H1 (cell line): ENCODE data around the gene SARNP. TPM values are rescaled to one million over a fixed set of nuclear protein-coding genes. Genes with fewer than 3 reads are reported as not detected.

Experiments used
- CTCF ChIA-PET: fragments of 300-600 bp; sonication (Branson Sonifier 250); formaldehyde crosslinking; loops from one replicate; lab custom pipeline; 2021; ENCODE audit not compliant: partially characterized antibody; lab: Charles Lee
- POLR2A ChIA-PET: fragments of 300-600 bp; sonication (Branson Sonifier 250); formaldehyde crosslinking; loops from one replicate; lab custom pipeline; 2021; ENCODE audit warnings: inconsistent platforms; ENCODE audit not compliant: partially characterized antibody; lab: Charles Lee
- DNase-seq, 2 experiments: peaks; one replicate each; pipeline versions ENCODE4 v3.0.0 to v3.0.0-alpha.2; 2010 to 2022; ENCODE audit warnings: low spot score in 2 of 2, low read depth in 1 of 2, mixed read lengths in 1 of 2
- FAIRE-seq: peaks from 2 replicates; lab custom pipeline; 2011; peaks lifted over from hg19 to GRCh38; lab: Jason Lieb, UNC
- H2AFZ ChIP-seq: 2 replicates; pipeline ENCODE4 v1.8.1; 2012; ENCODE audit warnings: low read length, inconsistent platforms
- H2AK5ac ChIP-seq: 2 replicates; pipeline ENCODE4 v1.6.1; 2013; ENCODE audit warnings: low read depth, low read length
- H2BK120ac ChIP-seq: replicated peaks from 2 replicates; pipeline ENCODE3; 2013; ENCODE audit warnings: low read depth, low read length, inconsistent platforms
- H2BK12ac ChIP-seq: 2 replicates; pipeline ENCODE4 v1.6.1; 2013; ENCODE audit warnings: low read depth, low read length
- H2BK15ac ChIP-seq: 2 replicates; pipeline ENCODE4 v1.6.1; 2013; ENCODE audit warnings: low read length
- H2BK20ac ChIP-seq: 2 replicates; pipeline ENCODE4 v1.6.1; 2013; ENCODE audit warnings: low read length
- H2BK5ac ChIP-seq: 2 replicates; pipeline ENCODE4 v1.6.1; 2013; ENCODE audit warnings: low read depth, low read length
- H3K14ac ChIP-seq: 2 replicates; pipeline ENCODE4 v1.6.1; 2013; ENCODE audit warnings: inconsistent platforms; ENCODE audit not compliant: insufficient read length
- H3K18ac ChIP-seq: 2 replicates; pipeline ENCODE4 v1.6.1; 2013; ENCODE audit warnings: low read length; ENCODE audit errors: extremely low read depth
- H3K23ac ChIP-seq: 2 replicates; pipeline ENCODE4 v1.6.1; 2013; ENCODE audit warnings: inconsistent platforms; ENCODE audit not compliant: insufficient read length
- H3K23me2 ChIP-seq: 2 replicates; pipeline ENCODE4 v1.6.1; 2013; ENCODE audit warnings: low read depth, low read length
- H3K27ac ChIP-seq: 2 replicates; pipeline ENCODE4 v1.6.1; 2011; ENCODE audit warnings: low read depth, low read length, inconsistent platforms
- H3K27me3 ChIP-seq, 4 experiments: replicated peaks in 1 of 4; 1 replicate in 1 of 4; 2 replicates in 3 of 4; pipeline versions ENCODE4 v1.6.1 to v1.8.1; 2011 to 2013; ENCODE audit warnings: low read length in 3 of 4, mild to moderate bottlenecking in 3 of 4, inconsistent platforms in 2 of 4, mixed read lengths in 2 of 4, moderate library complexity in 1 of 4; ENCODE audit not compliant: control insufficient read depth in 3 of 4, insufficient read depth in 3 of 4; ENCODE audit errors: extremely low read depth in 1 of 4
- H3K36me3 ChIP-seq, 4 experiments: 2 replicates each; pipeline versions ENCODE4 v1.6.1 to v1.8.1; 2011 to 2013; ENCODE audit warnings: mild to moderate bottlenecking in 4 of 4, low read length in 3 of 4, moderate library complexity in 2 of 4, control low read depth in 1 of 4, inconsistent platforms in 1 of 4; ENCODE audit not compliant: insufficient read depth in 4 of 4, control insufficient read depth in 2 of 4
- H3K4ac ChIP-seq: replicated peaks from 2 replicates; pipeline ENCODE3; 2013; ENCODE audit warnings: low read length, low read depth, mixed read lengths, inconsistent platforms; ENCODE audit not compliant: insufficient read length
- H3K4me1 ChIP-seq, 4 experiments: replicated peaks in 1 of 4; 1 replicate in 1 of 4; 2 replicates in 3 of 4; pipeline versions ENCODE4 v1.6.1 to v1.8.1; 2011 to 2013; ENCODE audit warnings: low read length in 3 of 4, inconsistent platforms in 2 of 4, mixed read lengths in 1 of 4; ENCODE audit not compliant: insufficient read depth in 4 of 4, control insufficient read depth in 3 of 4
- H3K4me2 ChIP-seq, 2 experiments: 2 replicates each; pipeline versions ENCODE4 v1.6.1 to v1.8.1; 2011 to 2013; ENCODE audit warnings: low read depth in 2 of 2, low read length in 2 of 2, control low read depth in 1 of 2, inconsistent platforms in 1 of 2, mild to moderate bottlenecking in 1 of 2; ENCODE audit not compliant: insufficient read depth in 1 of 2
- H3K4me3 ChIP-seq, 4 experiments: fragments of 200-600, 300-600 bp in 1 of 4; sonication (generic), shearing (Covaris generic), sonication (Bioruptor Twin) in 1 of 4; 2 replicates each; pipeline versions ENCODE4 v1.5.1 to v1.8.1; 2011 to 2016; ENCODE audit warnings: low read length in 4 of 4, low read depth in 3 of 4, control low read depth in 2 of 4, inconsistent platforms in 2 of 4, mild to moderate bottlenecking in 2 of 4, mixed read lengths in 1 of 4, moderate library complexity in 1 of 4; ENCODE audit not compliant: insufficient read depth in 2 of 4; ENCODE audit errors: extremely low read depth in 1 of 4
- H3K56ac ChIP-seq: replicated peaks from 2 replicates; pipeline ENCODE3; 2013; ENCODE audit warnings: low read depth, mild to moderate bottlenecking, mixed read lengths, low read length, inconsistent platforms; ENCODE audit not compliant: insufficient read length
- H3K79me1 ChIP-seq: 2 replicates; pipeline ENCODE4 v1.6.1; 2013; ENCODE audit warnings: low read depth, low read length, control low read depth
- H3K79me2 ChIP-seq, 2 experiments: 2 replicates each; pipeline versions ENCODE4 v1.6.1 to v1.8.1; 2012 to 2013; ENCODE audit warnings: low read length in 2 of 2, mild to moderate bottlenecking in 2 of 2, inconsistent platforms in 1 of 2; ENCODE audit not compliant: insufficient read depth in 2 of 2, control insufficient read depth in 1 of 2
- H3K9ac ChIP-seq, 4 experiments: replicated peaks in 1 of 4; 1 replicate in 1 of 4; 2 replicates in 3 of 4; pipeline versions ENCODE4 v1.6.1 to v1.8.1; 2011 to 2013; ENCODE audit warnings: low read depth in 3 of 4, low read length in 3 of 4, control low read depth in 2 of 4, mild to moderate bottlenecking in 2 of 4, moderate library complexity in 2 of 4, inconsistent platforms in 1 of 4; ENCODE audit errors: extremely low read depth in 1 of 4
- H3K9me3 ChIP-seq, 2 experiments: 2 replicates each; pipeline versions ENCODE4 v1.6.1 to v1.8.1; 2012 to 2013; ENCODE audit warnings: mild to moderate bottlenecking in 2 of 2, moderate library complexity in 2 of 2, control low read depth in 1 of 2, inconsistent platforms in 1 of 2, low read depth in 1 of 2, low read length in 1 of 2, mixed read lengths in 1 of 2; ENCODE audit not compliant: insufficient read depth in 2 of 2
- H4K20me1 ChIP-seq, 2 experiments: replicated peaks in 1 of 2; 2 replicates each; pipeline versions ENCODE3 to v1.8.1; 2011 to 2013; ENCODE audit warnings: inconsistent platforms in 2 of 2, low read length in 2 of 2, mild to moderate bottlenecking in 1 of 2; ENCODE audit not compliant: insufficient read depth in 2 of 2, control insufficient read depth in 1 of 2
- H4K5ac ChIP-seq: 2 replicates; pipeline ENCODE4 v1.6.1; 2013; ENCODE audit warnings: low read length, low read depth, mixed read lengths, inconsistent platforms; ENCODE audit not compliant: insufficient read length
- H4K8ac ChIP-seq: 2 replicates; pipeline ENCODE4 v1.8.0; 2013; ENCODE audit warnings: mild to moderate bottlenecking, moderate library complexity, low read length, inconsistent platforms; ENCODE audit not compliant: insufficient read depth; ENCODE audit errors: extremely low read depth
- H4K91ac ChIP-seq: replicated peaks from 2 replicates; pipeline ENCODE3; 2013; ENCODE audit warnings: low read length, mixed read lengths, inconsistent platforms; ENCODE audit not compliant: insufficient read length
- ASH2L ChIP-seq: fragments of 200-600, 300-600 bp; sonication (generic); IDR thresholded peaks from one replicate; pipeline ENCODE4 v1.7.1; 2017; ENCODE audit warnings: low read length
- BCL11A ChIP-seq, 2 experiments: IDR thresholded peaks; one replicate each; pipeline ENCODE4 v1.6.1; 2011; ENCODE audit warnings: low read depth in 2 of 2, low read length in 2 of 2, mild to moderate bottlenecking in 2 of 2
- CTBP2 ChIP-seq: IDR thresholded peaks from 2 replicates; pipeline ENCODE4 v1.7.0; 2011; ENCODE audit warnings: borderline replicate concordance, mild to moderate bottlenecking, moderate library complexity, mixed read lengths, low read length; ENCODE audit not compliant: insufficient read depth, insufficient read length
- FOSL1 ChIP-seq: IDR thresholded peaks from 2 replicates; pipeline ENCODE4 v1.6.1; 2011; ENCODE audit warnings: mild to moderate bottlenecking, low read depth, low read length, moderate library complexity; ENCODE audit not compliant: insufficient read depth
- GABPA ChIP-seq: IDR thresholded peaks from 2 replicates; pipeline ENCODE4 v1.6.1; 2011; ENCODE audit warnings: mild to moderate bottlenecking, low read length, moderate library complexity, borderline replicate concordance; ENCODE audit not compliant: insufficient read depth
- HDAC6 ChIP-seq: IDR thresholded peaks from one replicate; pipeline ENCODE4 v1.7.1; 2012; ENCODE audit warnings: low read depth, mild to moderate bottlenecking, inconsistent platforms, low read length, moderate library complexity
- KDM1A ChIP-seq: fragments of 200-600, 300-600 bp; sonication (generic); IDR thresholded peaks from 2 replicates; pipeline ENCODE4 v1.7.1; 2016; ENCODE audit warnings: mild to moderate bottlenecking, low read length, borderline replicate concordance
- PHF8 ChIP-seq: fragments of 200-600 bp; sonication (generic); conservative IDR thresholded peaks from 2 replicates; pipeline ENCODE4 v1.7.1; 2012; ENCODE audit warnings: low read depth, mild to moderate bottlenecking, inconsistent platforms, low read length, moderate library complexity
- POLR2A ChIP-seq, 2 experiments: IDR thresholded peaks; 1 replicate in 1 of 2; 2 replicates in 1 of 2; pipeline ENCODE4 v1.6.1; 2011; ENCODE audit warnings: low read depth in 2 of 2, low read length in 2 of 2, mild to moderate bottlenecking in 2 of 2; ENCODE audit errors: control extremely low read depth in 1 of 2
- POLR2AphosphoS5 ChIP-seq: IDR thresholded peaks from 2 replicates; pipeline ENCODE4 v1.6.1; 2011; ENCODE audit warnings: low read depth, low read length
- RNF2 ChIP-seq: fragments of 200-900, 300-1000 bp; sonication (generic); IDR thresholded peaks from 2 replicates; pipeline ENCODE4 v1.7.1; 2016; ENCODE audit warnings: borderline replicate concordance, low read depth, mild to moderate bottlenecking, antibody characterized with exemption, low read length; ENCODE audit not compliant: poor library complexity, severe bottlenecking; ENCODE audit errors: missing control alignments
- SAP30 ChIP-seq: fragments of 300-600 bp; sonication (generic); IDR thresholded peaks from 2 replicates; pipeline ENCODE4 v1.7.1; 2012; ENCODE audit warnings: low read length, moderate library complexity, mild to moderate bottlenecking, inconsistent platforms; ENCODE audit not compliant: insufficient read depth, insufficient replicate concordance
- SIN3A ChIP-seq, 2 experiments: IDR thresholded peaks in 1 of 2; conservative IDR thresholded peaks in 1 of 2; 2 replicates each; pipeline ENCODE4 v1.6.1; 2011 to 2012; ENCODE audit warnings: low read length in 2 of 2, improper control_type of control experiment in 1 of 2, low read depth in 1 of 2, mild to moderate bottlenecking in 1 of 2
- SIRT6 ChIP-seq: IDR thresholded peaks from one replicate; pipeline ENCODE4 v1.7.1; 2012; ENCODE audit warnings: low read length, inconsistent platforms
- SIX5 ChIP-seq: IDR thresholded peaks from 2 replicates; pipeline ENCODE4 v1.6.1; 2011; ENCODE audit warnings: mild to moderate bottlenecking, low read depth, low read length
- WGBS, 2 experiments: shearing (Covaris generic) in 1 of 2; methylation state at CpG; one replicate each; pipeline versions ENCODE4 v1.1.6 to v1.1.7; 2013 to 2015; ENCODE audit warnings: low lambda C conversion rate in 2 of 2, mixed read lengths in 2 of 2, inconsistent platforms in 1 of 2, low coverage in 1 of 2, missing lambda C conversion rate in 1 of 2; ENCODE audit not compliant: insufficient replicate concordance in 2 of 2, insufficient coverage in 1 of 2, insufficient read length in 1 of 2; ENCODE audit errors: extremely low coverage in 1 of 2, missing lambda C conversion rate in 1 of 2; 5-methylcytosine and 5-hydroxymethylcytosine counted together
- polyA plus RNA-seq, 7 experiments: library from polyadenylated mRNA; depleted of rRNA in 3 of 7; stranded (reverse) in 5 of 7; unstranded in 2 of 7; fragments of >200 nt in 5 of 7; fragments of 200-250 nt in 2 of 7; gene quantifications; 1 replicate in 5 of 7; 2 replicates in 1 of 7; 4 replicates in 1 of 7; pipeline versions ENCODE4 v1.2.1 to v1.2.3, GENCODE V29; 2011 to 2013; ENCODE audit warnings: missing spikeins in 2 of 7, mixed read lengths in 2 of 7
- total RNA-seq: library from RNA; stranded (reverse); fragmentation: NEBNext Ultra II Directional; extraction: Animal tissue kit (Norgen Biotek cat#: 25700); gene quantifications from 2 replicates; pipeline ENCODE4 v1.2.1, GENCODE V29; 2021

Gene SARNP
- total and polyA plus RNA-seq, 2 of the 8 experiments (the other 6 are each of a cell fraction or from before 2014, with no cell fraction given) = 114 to 226 TPM

- H3K79me1 ChIP-seq = no peaks in the 10 kb centered on the region
- no peak overlapping the region for H3K23ac ChIP-seq
- DNase-seq = no peak
- no peak overlapping the region for H2AFZ ChIP-seq
- H3K9me3 ChIP-seq = no peaks in the 10 kb centered on the region
- no peak overlapping the region for H3K4me2 ChIP-seq
- no peaks in the 10 kb centered on the region for H3K79me2 ChIP-seq
- H4K5ac ChIP-seq = no peak overlapping the region
- no peak overlapping the region for H3K18ac ChIP-seq
- no peak overlapping the region for H2BK20ac ChIP-seq
- H3K4ac ChIP-seq = no peak overlapping the region
- H3K36me3 ChIP-seq = no peaks in the 10 kb centered on the region
- H3K27ac ChIP-seq = no peak overlapping the region
- H2BK5ac ChIP-seq = no peak overlapping the region
- no peak overlapping the region for H2BK12ac ChIP-seq
- ChIA-PET CTCF (no interaction called here), POLR2A (no interaction called here)
- H3K4me3 ChIP-seq = no peak overlapping the region
- H3K23me2 ChIP-seq = no peaks in the 10 kb centered on the region
- H2BK120ac ChIP-seq = no peak overlapping the region
- H3K9ac ChIP-seq = no peak overlapping the region
- H4K91ac ChIP-seq = no peak overlapping the region
- H4K8ac ChIP-seq = no peak overlapping the region
- H3K14ac ChIP-seq = no peak overlapping the region
- no peaks in the 10 kb centered on the region; a peak in 1 of 7 replicates for H3K4me1 ChIP-seq
- H2BK15ac ChIP-seq = no peak overlapping the region
- no peak for FAIRE-seq
- no peak overlapping the region for H2AK5ac ChIP-seq
- H3K56ac ChIP-seq = no peak overlapping the region
- H4K20me1 ChIP-seq = no peaks in the 10 kb centered on the region
- no peaks in the 10 kb centered on the region for H3K27me3 ChIP-seq
- WGBS, 2 experiments = 42% methylated on average over 1 of the region's 1 CpG; no CpG with 5 or more reads in 1 of the 2 experiments
- TF ChIP-seq CTBP2 (no peak), ASH2L (no peak), SIN3A (conservative IDR thresholded peaks at IDR 0.05 in 1 of 2, IDR thresholded peaks at IDR 0.05 in 1 of 2; ENCODE audit: low read depth in 1 of 2, low read length in 2 of 2) (no peak), BCL11A (IDR thresholded peaks at IDR 0.05; ENCODE audit: low read depth in 2 of 2, low read length in 2 of 2) (no peak), FOSL1 (no peak), RNF2 (no peak), SIRT6 (no peak), POLR2A (IDR thresholded peaks at IDR 0.05; ENCODE audit: control extremely low read depth in 1 of 2, low read depth in 2 of 2, low read length in 2 of 2) (no peak), KDM1A (no peak), PHF8 (no peak), GABPA (no peak), HDAC6 (no peak), SIX5 (no peak), POLR2AphosphoS5 (no peak), SAP30 (no peak)
Observed at GRCh38 chr12:55852740-55853139, 35.2 kb upstream of the SARNP start.
